HG02870 (cell line): Measurements from ENCODE around the gene PGBD5.

ENCODE experiments used
- ATAC-seq: cut with Tn5 transposase; IDR thresholded peaks from one replicate; pipeline ENCODE4 v1.9.1; 2021; ENCODE audit warnings: mild to moderate bottlenecking, moderate library complexity; ENCODE audit not compliant: unreplicated experiment

The PGBD5 gene

DNA sequence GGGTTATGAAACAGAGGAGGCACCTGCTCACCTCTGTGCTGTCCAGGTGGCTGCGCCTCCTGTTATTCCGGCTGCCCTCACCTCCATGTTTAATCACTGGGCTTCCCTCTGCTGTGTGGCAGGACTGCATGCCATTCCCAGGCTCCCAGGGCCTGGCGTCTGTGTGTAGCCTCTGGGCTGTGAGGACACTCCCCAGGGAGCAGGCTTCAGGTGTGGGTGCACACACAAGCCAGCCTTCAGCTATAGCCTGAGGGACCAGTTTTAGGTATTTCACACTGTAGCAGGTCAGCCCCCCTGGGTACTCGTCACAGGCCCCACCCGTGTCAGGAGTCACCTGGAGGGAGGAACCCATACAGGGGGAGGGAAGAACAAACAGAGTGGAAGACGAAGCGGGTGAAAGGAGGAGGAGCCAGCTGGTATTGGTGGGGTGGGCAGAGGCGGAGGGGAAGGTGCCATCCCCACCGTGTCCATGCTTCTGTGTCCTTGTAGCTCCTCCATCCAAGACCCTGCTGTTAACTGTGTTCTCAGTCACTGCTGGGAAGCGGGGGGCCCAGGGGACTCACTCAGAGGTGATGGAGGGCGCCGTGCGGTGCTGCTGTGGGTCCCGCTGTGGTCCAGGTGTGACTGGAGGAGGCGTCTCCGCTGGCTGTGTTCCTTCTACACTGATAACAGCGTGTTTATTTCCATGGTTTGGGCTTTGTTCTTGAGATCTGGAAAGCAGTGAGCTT lies 158.6 kb downstream of the PGBD5 start:
- ATAC-seq = no peak

DNA sequence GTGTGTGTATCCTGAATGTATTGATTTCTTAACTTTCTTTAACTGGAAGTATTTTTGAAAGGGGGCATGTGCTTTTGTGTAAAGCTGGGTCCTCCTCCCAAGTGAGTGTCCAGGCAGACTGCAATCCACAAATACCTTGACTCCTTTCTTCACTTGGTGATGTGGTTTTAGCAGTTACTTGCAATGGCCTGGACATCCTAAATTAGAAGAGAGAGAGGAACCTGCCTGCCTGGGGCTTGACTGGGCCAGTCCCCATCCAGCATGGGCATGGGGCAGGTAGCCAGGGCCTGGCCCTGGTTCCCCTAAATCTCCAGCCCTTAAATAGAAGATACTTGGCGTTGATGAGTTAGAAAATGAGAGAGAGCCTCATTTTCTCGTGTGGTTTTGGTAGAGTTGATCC lies 159.7 kb downstream of the PGBD5 start:
- no peak for ATAC-seq

DNA sequence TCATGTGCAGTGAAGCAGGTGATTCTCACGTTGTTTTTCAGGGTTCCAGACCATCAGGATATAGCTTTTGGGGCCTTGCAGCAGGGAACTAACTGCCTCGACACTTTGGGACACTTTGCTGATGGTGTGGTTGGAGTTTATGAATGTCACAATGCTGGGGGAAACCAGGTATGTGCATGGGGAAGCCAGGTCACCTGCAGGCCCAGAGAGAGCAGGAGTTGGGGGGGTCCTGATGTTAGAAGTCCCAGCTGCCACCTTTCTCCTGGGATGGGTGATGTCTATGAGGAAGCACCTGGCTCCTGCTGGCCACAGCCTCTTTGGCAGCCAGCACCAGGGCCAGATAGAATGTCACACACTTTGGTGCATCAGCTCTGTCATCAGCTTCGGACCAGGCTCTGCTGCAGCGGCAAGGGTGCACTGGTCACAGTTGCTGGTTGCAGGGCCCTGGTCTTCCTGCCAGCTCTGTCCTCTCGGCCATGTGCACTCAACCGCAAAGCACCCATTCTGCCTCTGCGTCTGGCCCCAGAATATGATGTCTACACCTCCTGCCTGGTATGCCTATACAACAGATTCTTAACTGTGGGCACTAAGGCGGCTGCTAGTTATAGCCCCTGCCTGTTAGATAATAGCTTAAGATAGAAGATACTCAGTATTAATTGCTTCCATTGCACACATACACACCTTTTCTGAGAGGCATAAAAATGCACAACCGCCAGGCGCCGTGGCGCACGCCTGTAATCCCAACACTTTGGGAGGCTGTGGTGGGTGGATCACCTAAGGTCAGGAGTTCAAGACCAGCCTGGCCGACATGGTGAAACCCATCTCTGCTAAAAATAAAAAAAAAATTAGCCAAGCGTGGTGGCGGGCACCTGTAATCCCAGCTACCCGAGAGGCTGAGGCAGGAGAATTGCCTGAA lies 160.7 kb downstream of the PGBD5 start:
- no peak for ATAC-seq
